Prostate gland (tissue), 2 donors: ENCODE measurements around the gene PRKD3.

Experiments used
- CTCF ChIP-seq, 4 experiments: fragments of 200-600 bp in 2 of 4; fragments of 450-650 bp in 2 of 4; sonication (generic) in 2 of 4; IDR thresholded peaks; 1 replicate in 3 of 4; 2 replicates in 1 of 4; pipeline ENCODE4 v1.5.1; 2016 to 2019; ENCODE audit warnings: antibody characterized with exemption in 4 of 4, mild to moderate bottlenecking in 2 of 4, moderate library complexity in 2 of 4
- POLR2A ChIP-seq: fragments of 450-650 bp; IDR thresholded peaks from one replicate; pipeline ENCODE4 v1.6.1; 2016; ENCODE audit warnings: antibody characterized with exemption, mild to moderate bottlenecking

GRCh38 chr2:37307500-37307899 is 17.1 kb downstream of the PRKD3 start:
- TF ChIP-seq CTCF (IDR thresholded peaks at IDR 0.05) (no peak), POLR2A (no peak)
